Measurements from ENCODE around the gene ELAVL3.

GRCh38 chr19:11479090-11479897, 1.6 kb downstream of the ELAVL3 start:
- TF ChIP-seq CTCF (conservative IDR thresholded peaks at IDR 0.05 in 1 of 2, IDR thresholded peaks at IDR 0.05 in 1 of 2; ENCODE audit: low read depth in 1 of 2, low read length in 2 of 2) (no peak), EZH2 (IDR thresholded peaks at IDR 0.05; ENCODE audit: low read length, missing control alignments) (no peak)
